ENCODE results near the gene TRAF3IP1.

Gene TRAF3IP1

GRCh38 chr2:238288650-238289573, 31.4 kb upstream of the TRAF3IP1 start:
- peak overlapping the region; percentile 84 for H3K4me3 ChIP-seq
- peak; percentile 99 for DNase-seq (ENCODE audit: low spot score)
- peak overlapping the region; percentile 90 to 94 for H3K27ac ChIP-seq
- no peak for TF ChIP-seq CTCF (IDR thresholded peaks at IDR 0.05)

- Histone ChIP-seq H3K4me3 (peak overlapping the region; percentile 84), H3K27ac (peak overlapping the region in 1 of 2 donors; percentile 90)
- DNase-seq (ENCODE audit: low spot score): peak; percentile 78
- TF ChIP-seq CTCF (IDR thresholded peaks at IDR 0.05): no peak
These were observed 30.7 kb upstream of the TRAF3IP1 start for GRCh38 chr2:238289574-238289973.

GRCh38 chr2:238290091-238290509, 30.2 kb upstream of the TRAF3IP1 start:
- TF ChIP-seq CTCF (IDR thresholded peaks at IDR 0.05): no peak
- H3K4me3 ChIP-seq: no peak overlapping the region
- no peak for DNase-seq (ENCODE audit: low spot score)
- H3K27ac ChIP-seq: no peak overlapping the region

- no peak overlapping the region for H3K27ac ChIP-seq
These were observed 29.4 kb upstream of the TRAF3IP1 start for GRCh38 chr2:238290715-238291549.

GRCh38 chr2:238291550-238292281, 28.6 kb upstream of the TRAF3IP1 start:
- no peak overlapping the region for H3K4me3 ChIP-seq
- H3K27ac ChIP-seq: no peak overlapping the region
- no peak for DNase-seq (ENCODE audit: low spot score)
- TF ChIP-seq CTCF (IDR thresholded peaks at IDR 0.05): no peak

More at GRCh38 chr2:238290715-238291549, 29.4 kb upstream of the TRAF3IP1 start:
- no peak overlapping the region for H3K4me3 ChIP-seq
- no peak for DNase-seq (ENCODE audit: low spot score)
- no peak for TF ChIP-seq CTCF (IDR thresholded peaks at IDR 0.05)

- H3K27ac ChIP-seq: no peak overlapping the region
- no peak overlapping the region for H3K4me3 ChIP-seq
- no peak for TF ChIP-seq CTCF (IDR thresholded peaks at IDR 0.05)
- no peak for DNase-seq (ENCODE audit: low spot score)
These were observed 26.3 kb upstream of the TRAF3IP1 start for GRCh38 chr2:238294046-238294392.
